PFSK-1 (cell line): Measurements from ENCODE around the gene ZNF710.

Experiments used
- FOXP2 ChIP-seq: optimal IDR thresholded peaks from 2 replicates; pipeline ENCODE3; 2011; ENCODE audit warnings: borderline replicate concordance, control low read depth, inconsistent platforms; ENCODE audit not compliant: insufficient read depth; ENCODE audit errors: extremely low read length, extremely low read depth
- POLR2AphosphoS5 ChIP-seq: IDR thresholded peaks from 2 replicates; pipeline ENCODE4 v1.6.1; 2012; ENCODE audit warnings: low read depth, mild to moderate bottlenecking, control low read depth, low read length, moderate library complexity
- SIN3A ChIP-seq: IDR thresholded peaks from 2 replicates; pipeline ENCODE4 v1.6.1; 2012; ENCODE audit warnings: mild to moderate bottlenecking, low read length, moderate library complexity, borderline replicate concordance; ENCODE audit not compliant: insufficient read depth
- TAF1 ChIP-seq: IDR thresholded peaks from 2 replicates; pipeline ENCODE4 v1.6.1; 2012; ENCODE audit warnings: low read length, control low read depth, borderline replicate concordance; ENCODE audit not compliant: insufficient read depth
- TF ChIP-seq, protein P1 (sequence below), 2 experiments: IDR thresholded peaks; 2 replicates each; pipeline versions ENCODE4 v1.6.1 to v1.8.0; 2011 to 2012; ENCODE audit warnings: low read depth in 2 of 2, low read length in 2 of 2, control low read depth in 1 of 2, inconsistent platforms in 1 of 2, mild to moderate bottlenecking in 1 of 2, moderate library complexity in 1 of 2; ENCODE audit not compliant: insufficient read depth in 1 of 2

ZNF710 gene

GRCh38 chr15:90078965-90079364 lies 77.8 kb downstream of the ZNF710 start:
- TF ChIP-seq TAF1, result no peak
- TF ChIP-seq SIN3A, result no peak
- TF ChIP-seq FOXP2, result no peak
- no peak for TF ChIP-seq POLR2AphosphoS5
- TF ChIP-seq, protein P1, sequence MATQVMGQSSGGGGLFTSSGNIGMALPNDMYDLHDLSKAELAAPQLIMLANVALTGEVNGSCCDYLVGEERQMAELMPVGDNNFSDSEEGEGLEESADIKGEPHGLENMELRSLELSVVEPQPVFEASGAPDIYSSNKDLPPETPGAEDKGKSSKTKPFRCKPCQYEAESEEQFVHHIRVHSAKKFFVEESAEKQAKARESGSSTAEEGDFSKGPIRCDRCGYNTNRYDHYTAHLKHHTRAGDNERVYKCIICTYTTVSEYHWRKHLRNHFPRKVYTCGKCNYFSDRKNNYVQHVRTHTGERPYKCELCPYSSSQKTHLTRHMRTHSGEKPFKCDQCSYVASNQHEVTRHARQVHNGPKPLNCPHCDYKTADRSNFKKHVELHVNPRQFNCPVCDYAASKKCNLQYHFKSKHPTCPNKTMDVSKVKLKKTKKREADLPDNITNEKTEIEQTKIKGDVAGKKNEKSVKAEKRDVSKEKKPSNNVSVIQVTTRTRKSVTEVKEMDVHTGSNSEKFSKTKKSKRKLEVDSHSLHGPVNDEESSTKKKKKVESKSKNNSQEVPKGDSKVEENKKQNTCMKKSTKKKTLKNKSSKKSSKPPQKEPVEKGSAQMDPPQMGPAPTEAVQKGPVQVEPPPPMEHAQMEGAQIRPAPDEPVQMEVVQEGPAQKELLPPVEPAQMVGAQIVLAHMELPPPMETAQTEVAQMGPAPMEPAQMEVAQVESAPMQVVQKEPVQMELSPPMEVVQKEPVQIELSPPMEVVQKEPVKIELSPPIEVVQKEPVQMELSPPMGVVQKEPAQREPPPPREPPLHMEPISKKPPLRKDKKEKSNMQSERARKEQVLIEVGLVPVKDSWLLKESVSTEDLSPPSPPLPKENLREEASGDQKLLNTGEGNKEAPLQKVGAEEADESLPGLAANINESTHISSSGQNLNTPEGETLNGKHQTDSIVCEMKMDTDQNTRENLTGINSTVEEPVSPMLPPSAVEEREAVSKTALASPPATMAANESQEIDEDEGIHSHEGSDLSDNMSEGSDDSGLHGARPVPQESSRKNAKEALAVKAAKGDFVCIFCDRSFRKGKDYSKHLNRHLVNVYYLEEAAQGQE (IDR thresholded peaks at IDR 0.05; ENCODE audit: insufficient read depth in 1 of 2, low read depth in 2 of 2, low read length in 2 of 2), result no peak

DNA sequence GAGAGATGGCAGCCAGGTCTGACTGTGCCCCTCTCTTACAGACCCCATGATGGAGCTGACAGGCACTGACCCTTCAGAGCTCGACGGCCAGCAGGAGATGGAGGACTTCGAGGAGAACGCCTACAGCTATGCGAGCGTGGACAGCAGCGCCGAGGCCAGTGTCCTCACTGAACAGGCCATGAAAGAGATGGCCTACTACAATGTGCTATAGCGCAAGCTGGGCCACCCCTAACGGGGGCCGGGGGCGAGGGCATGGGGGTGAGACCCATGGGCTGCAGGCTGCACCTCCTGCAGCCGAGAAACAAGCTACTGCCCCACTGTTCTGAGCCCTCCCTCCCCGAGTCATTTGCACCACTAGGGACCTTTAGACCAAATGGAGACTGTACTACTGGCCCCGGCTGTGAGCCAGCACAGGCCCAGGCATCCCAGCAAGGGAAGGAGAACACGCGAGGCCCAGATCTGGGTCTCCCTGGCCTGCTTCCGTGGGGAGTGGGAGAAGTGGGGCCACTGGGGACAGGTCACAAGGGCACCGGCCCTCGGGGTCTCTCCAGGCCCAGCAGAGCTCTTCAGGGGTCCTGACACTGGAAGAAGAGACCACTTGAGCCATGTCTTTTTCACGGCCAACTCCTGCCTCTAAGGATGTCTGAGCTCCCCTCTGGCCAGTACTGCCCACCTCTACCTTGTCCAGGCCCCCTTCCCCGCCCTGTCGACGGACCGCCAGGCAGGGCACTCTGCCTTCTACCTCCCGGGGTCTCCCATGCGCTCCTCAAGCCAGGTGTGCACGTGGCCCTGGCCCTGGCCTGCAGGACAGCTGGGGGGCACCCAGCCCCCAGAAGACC lies 78.7 kb downstream of the ZNF710 start:
- no peak for TF ChIP-seq POLR2AphosphoS5
- TF ChIP-seq SIN3A, result no peak
- TF ChIP-seq, protein P1 (IDR thresholded peaks at IDR 0.05; ENCODE audit: insufficient read depth in 1 of 2, low read depth in 2 of 2, low read length in 2 of 2), result no peak
- TF ChIP-seq TAF1, result no peak
- no peak for TF ChIP-seq FOXP2

- TF ChIP-seq, protein P1 (IDR thresholded peaks at IDR 0.05; ENCODE audit: insufficient read depth in 1 of 2, low read depth in 2 of 2, low read length in 2 of 2), result no peak
- TF ChIP-seq FOXP2 (no peak), SIN3A (no peak), TAF1 (no peak), POLR2AphosphoS5 (no peak)
Measured at GRCh38 chr15:90080458-90080755, 79.3 kb downstream of the ZNF710 start.

- no peak for TF ChIP-seq SIN3A
- no peak for TF ChIP-seq TAF1
- no peak for TF ChIP-seq FOXP2
- TF ChIP-seq POLR2AphosphoS5, result no peak
- TF ChIP-seq, protein P1 (IDR thresholded peaks at IDR 0.05; ENCODE audit: insufficient read depth in 1 of 2, low read depth in 2 of 2, low read length in 2 of 2), result no peak
Measured at GRCh38 chr15:90080818-90081393, 79.8 kb downstream of the ZNF710 start.
